C4-2B (cell line): ENCODE measurements around the gene R3HDM2.

ENCODE experiments used
- ZFX ChIP-seq: fragments of 450-650 bp; IDR thresholded peaks from 2 replicates; pipeline ENCODE4 v1.6.1; 2017
- TF ChIP-seq, protein P1 (sequence below): fragments of 450-650 bp; conservative IDR thresholded peaks from 2 replicates; pipeline ENCODE4 v1.5.1; 2017; ENCODE audit warnings: mild to moderate bottlenecking

DNA sequence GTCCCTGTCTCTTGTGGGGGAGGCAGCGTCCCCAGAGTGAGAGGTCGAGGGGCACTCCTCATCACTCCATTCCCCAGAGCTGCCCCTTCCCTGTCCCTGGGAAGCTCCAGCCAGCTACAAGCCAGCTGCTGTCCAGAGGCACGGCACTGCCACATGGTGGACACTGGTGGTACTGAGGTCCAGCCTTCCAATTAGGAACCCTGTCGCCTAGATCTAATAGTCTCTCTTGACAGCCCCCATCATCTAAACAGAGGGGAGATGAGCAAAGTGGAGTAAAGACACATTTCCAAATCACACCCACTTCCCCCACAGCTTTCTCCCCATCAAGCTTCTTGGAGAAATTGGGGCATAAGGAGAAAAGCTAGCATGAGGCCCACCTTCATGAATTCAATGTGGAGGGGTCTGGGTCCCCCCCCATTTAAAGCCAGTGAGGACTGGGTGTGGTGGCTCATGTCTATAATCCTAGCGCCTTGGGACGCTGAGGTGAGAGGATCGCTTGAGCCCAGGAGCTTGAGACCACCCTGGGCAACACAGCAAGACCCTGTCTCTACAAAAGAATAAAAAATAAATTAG lies 22.2 kb upstream of the R3HDM2 start:
- TF ChIP-seq, protein P1, sequence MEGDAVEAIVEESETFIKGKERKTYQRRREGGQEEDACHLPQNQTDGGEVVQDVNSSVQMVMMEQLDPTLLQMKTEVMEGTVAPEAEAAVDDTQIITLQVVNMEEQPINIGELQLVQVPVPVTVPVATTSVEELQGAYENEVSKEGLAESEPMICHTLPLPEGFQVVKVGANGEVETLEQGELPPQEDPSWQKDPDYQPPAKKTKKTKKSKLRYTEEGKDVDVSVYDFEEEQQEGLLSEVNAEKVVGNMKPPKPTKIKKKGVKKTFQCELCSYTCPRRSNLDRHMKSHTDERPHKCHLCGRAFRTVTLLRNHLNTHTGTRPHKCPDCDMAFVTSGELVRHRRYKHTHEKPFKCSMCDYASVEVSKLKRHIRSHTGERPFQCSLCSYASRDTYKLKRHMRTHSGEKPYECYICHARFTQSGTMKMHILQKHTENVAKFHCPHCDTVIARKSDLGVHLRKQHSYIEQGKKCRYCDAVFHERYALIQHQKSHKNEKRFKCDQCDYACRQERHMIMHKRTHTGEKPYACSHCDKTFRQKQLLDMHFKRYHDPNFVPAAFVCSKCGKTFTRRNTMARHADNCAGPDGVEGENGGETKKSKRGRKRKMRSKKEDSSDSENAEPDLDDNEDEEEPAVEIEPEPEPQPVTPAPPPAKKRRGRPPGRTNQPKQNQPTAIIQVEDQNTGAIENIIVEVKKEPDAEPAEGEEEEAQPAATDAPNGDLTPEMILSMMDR, result peak; percentile 95
- no peak for TF ChIP-seq ZFX
